MM.1S (cell line): ENCODE results near the gene MORN5.

ENCODE experiments used
- DNase-seq: peaks from one replicate; pipeline ENCODE4 v3.0.0-alpha.2; 2015
- H2AFZ ChIP-seq: fragments of 300-600 bp; sonication (generic); 2 replicates; pipeline ENCODE4 v1.6.0; 2016; ENCODE audit warnings: antibody characterized with exemption, low read length
- H3F3A ChIP-seq: fragments of 300-600 bp; sonication (generic); 2 replicates; pipeline ENCODE4 v1.6.1; 2016; ENCODE audit warnings: mild to moderate bottlenecking, antibody characterized with exemption, low read length, moderate library complexity, mixed read lengths; ENCODE audit not compliant: insufficient read depth
- H3K27ac ChIP-seq: fragments of 300-600 bp; sonication (generic); 2 replicates; pipeline ENCODE4 v1.5.1; 2016; ENCODE audit warnings: mild to moderate bottlenecking, low read length
- H3K27me3 ChIP-seq: fragments of 300-600 bp; sonication (generic); replicated peaks from 2 replicates; pipeline ENCODE4 v1.6.0; 2016; ENCODE audit warnings: low read length; ENCODE audit not compliant: insufficient read depth
- H3K36me3 ChIP-seq: fragments of 300-600 bp; sonication (generic); replicated peaks from 2 replicates; pipeline ENCODE4 v1.6.1; 2016; ENCODE audit warnings: mild to moderate bottlenecking, low read length, mixed read lengths; ENCODE audit not compliant: insufficient read depth
- H3K4me1 ChIP-seq: fragments of 300-600 bp; sonication (generic); 2 replicates; pipeline ENCODE4 v1.6.1; 2016; ENCODE audit warnings: low read length, mixed read lengths
- H3K4me2 ChIP-seq: fragments of 300-600 bp; sonication (generic); 2 replicates; pipeline ENCODE4 v1.6.0; 2016; ENCODE audit warnings: low read depth, low read length
- H3K4me3 ChIP-seq: fragments of 300-600 bp; sonication (generic); 2 replicates; pipeline ENCODE4 v1.5.1; 2016; ENCODE audit warnings: low read length, mixed read lengths
- H3K79me2 ChIP-seq: fragments of 300-600 bp; sonication (generic); 2 replicates; pipeline ENCODE4 v1.6.1; 2016; ENCODE audit warnings: mixed run types, low read length, mixed read lengths
- H3K9ac ChIP-seq: fragments of 300-600 bp; sonication (generic); 2 replicates; pipeline ENCODE4 v1.6.1; 2016; ENCODE audit warnings: low read length, mixed read lengths
- H3K9me2 ChIP-seq: fragments of 300-600 bp; sonication (generic); replicated peaks from 2 replicates; pipeline ENCODE4 v1.6.1; 2016; ENCODE audit warnings: mild to moderate bottlenecking, low read length, mixed read lengths; ENCODE audit not compliant: insufficient read depth
- H3K9me3 ChIP-seq: fragments of 300-600 bp; sonication (generic); replicated peaks from 2 replicates; pipeline ENCODE4 v1.6.1; 2016; ENCODE audit warnings: mild to moderate bottlenecking, low read length, mixed read lengths; ENCODE audit not compliant: insufficient read depth
- H4K20me1 ChIP-seq: fragments of 300-600 bp; sonication (generic); 2 replicates; pipeline ENCODE4 v1.6.1; 2016; ENCODE audit warnings: mild to moderate bottlenecking, low read length, moderate library complexity, mixed read lengths; ENCODE audit not compliant: insufficient read depth
- CTCF ChIP-seq: fragments of 300-600 bp; sonication (generic); IDR thresholded peaks from 2 replicates; pipeline ENCODE4 v1.5.1; 2016; ENCODE audit warnings: antibody characterized with exemption, low read length, mixed read lengths
- EZH2 ChIP-seq: fragments of 300-600 bp; sonication (generic); optimal IDR thresholded peaks from 2 replicates; pipeline ENCODE3; 2017; ENCODE audit warnings: low read depth, mild to moderate bottlenecking, antibody characterized with exemption, low read length, mixed read lengths
- EZH2phosphoT487 ChIP-seq: fragments of 300-600 bp; sonication (generic); IDR thresholded peaks from 2 replicates; pipeline ENCODE4 v1.6.1; 2018; ENCODE audit warnings: antibody characterized with exemption, low read length

The MORN5 gene

GRCh38 chr9:122207096-122207495 lies 47.4 kb downstream of the MORN5 start:
- DNase-seq, result no peak
- Histone ChIP-seq H3K9me2 (no peaks in the 10 kb centered on the region), H3K79me2 (no peaks in the 10 kb centered on the region), H3K9ac (no peak overlapping the region), H3K4me2 (no peak overlapping the region), H2AFZ (no peak overlapping the region), H3K36me3 (no peaks in the 10 kb centered on the region), H3K4me1 (no peaks in the 10 kb centered on the region), H3K27ac (no peak overlapping the region), H3K27me3 (peaks cover 16% of the 10 kb centered on the region), H4K20me1 (no peaks in the 10 kb centered on the region), H3K9me3 (no peaks in the 10 kb centered on the region), H3K4me3 (no peak overlapping the region), H3F3A (no peaks in the 10 kb centered on the region)
- TF ChIP-seq CTCF, result no peak

- Histone ChIP-seq H3K9me3 (no peaks in the 10 kb centered on the region), H4K20me1 (no peaks in the 10 kb centered on the region), H3K79me2 (no peaks in the 10 kb centered on the region), H3K4me3 (no peak overlapping the region), H3K9me2 (no peaks in the 10 kb centered on the region), H2AFZ (no peak overlapping the region), H3K27ac (no peak overlapping the region), H3K9ac (no peak overlapping the region), H3K4me2 (no peak overlapping the region), H3K4me1 (no peaks in the 10 kb centered on the region), H3K27me3 (peaks cover 19% of the 10 kb centered on the region), H3F3A (no peaks in the 10 kb centered on the region), H3K36me3 (no peaks in the 10 kb centered on the region)
- no peak for TF ChIP-seq EZH2
- TF ChIP-seq CTCF, result no peak
- TF ChIP-seq EZH2phosphoT487, result no peak
- no peak for DNase-seq
Observed at GRCh38 chr9:122209451-122209850, 49.7 kb downstream of the MORN5 start.

- H3K79me2 ChIP-seq, result no peaks in the 10 kb centered on the region
- no peak for DNase-seq
- no peaks in the 10 kb centered on the region for H3K9me2 ChIP-seq
- no peaks in the 10 kb centered on the region for H3K4me1 ChIP-seq
- no peaks in the 10 kb centered on the region for H3K9me3 ChIP-seq
- no peaks in the 10 kb centered on the region for H3F3A ChIP-seq
- H3K36me3 ChIP-seq, result no peaks in the 10 kb centered on the region
- H3K27ac ChIP-seq, result no peak overlapping the region
- no peaks in the 10 kb centered on the region for H4K20me1 ChIP-seq
- H3K27me3 ChIP-seq, result peaks cover 19% of the 10 kb centered on the region; the same call in 1 of the 2 replicates
- no peak for TF ChIP-seq EZH2
- no peak for TF ChIP-seq EZH2phosphoT487
- no peak for TF ChIP-seq CTCF
- no peak overlapping the region for H3K9ac ChIP-seq
- no peak overlapping the region for H3K4me3 ChIP-seq
- H2AFZ ChIP-seq, result no peak overlapping the region
- H3K4me2 ChIP-seq, result no peak overlapping the region
Observed at GRCh38 chr9:122212473-122213004, 52.8 kb downstream of the MORN5 start.
